ENCODE data around the gene PDE4D. TPM values are rescaled to one million over a fixed set of nuclear protein-coding genes. Genes with fewer than 3 reads are reported as not detected.

PDE4D gene
- total RNA-seq, 1 experiment from 2014 or later = 2.4 TPM

DNA sequence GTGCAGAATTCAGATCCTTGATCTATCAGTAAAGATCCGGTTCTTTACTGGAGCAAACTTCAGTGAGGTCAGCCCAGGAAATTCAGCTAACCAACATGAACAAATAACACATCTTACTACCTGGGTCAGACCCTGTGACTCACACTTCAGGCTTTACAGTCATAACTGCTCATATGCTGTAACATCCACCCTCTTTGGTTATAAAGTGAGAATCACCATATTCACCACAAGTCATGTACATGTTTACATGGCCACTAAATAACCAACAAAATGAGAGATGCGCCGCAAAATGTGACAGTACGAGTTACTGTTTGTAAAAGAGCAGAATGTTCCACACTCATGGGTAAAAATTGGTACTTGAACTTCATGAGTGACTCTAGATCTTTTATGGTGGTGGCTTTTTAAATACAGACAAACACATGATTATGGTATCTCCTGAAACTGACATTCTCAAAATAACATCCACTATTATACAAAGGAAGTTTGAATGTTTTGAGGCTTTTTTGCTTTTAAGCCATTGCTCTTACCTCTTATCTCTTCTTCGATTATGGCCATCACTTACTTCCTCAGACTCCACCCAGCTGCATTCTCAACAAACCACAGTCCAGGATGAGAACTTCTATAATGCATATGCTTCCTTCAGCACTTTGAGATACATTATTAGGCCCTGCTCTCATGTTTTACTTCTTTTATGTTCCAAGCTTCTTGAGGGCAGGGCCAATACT lies 794.1 kb downstream of the PDE4D start:
- in situ Hi-C loops (cut with HindIII; ENCODE audit: low pct_unique_long_range_greater_than_20kb, low sequenced_read_pairs) = no loop called here
- ChIA-PET CTCF (no interaction called here), POLR2A (no interaction called here)
- Histone ChIP-seq H3K36me3 (ENCODE audit: control insufficient read depth, insufficient read depth, low read length) (no peaks in the 10 kb centered on the region), H3K27ac (ENCODE audit: low read length) (no peak overlapping the region), H3K4me1 (ENCODE audit: control insufficient read depth, insufficient read depth, low read length) (no peaks in the 10 kb centered on the region), H3K27me3 (ENCODE audit: control insufficient read depth, insufficient read depth, low read length) (no peaks in the 10 kb centered on the region; the same call in 1 of the 2 replicates), H3K9me3 (ENCODE audit: control insufficient read depth, insufficient read depth, low read depth, low read length) (no peaks in the 10 kb centered on the region), H3K4me3 (ENCODE audit: low read depth in 2 of 2, low read length in 2 of 2) (no peak overlapping the region)
- no peak for TF ChIP-seq REST (IDR thresholded peaks at IDR 0.05; ENCODE audit: insufficient read depth in 1 of 2, low read depth in 2 of 2, low read length in 1 of 2)
- no peak for TF ChIP-seq POLR2AphosphoS5 (IDR thresholded peaks at IDR 0.05; ENCODE audit: low read depth, low read length)
- TF ChIP-seq TCF7L2 (IDR thresholded peaks at IDR 0.05; ENCODE audit: low read depth, low read length) = no peak
- no peak for TF ChIP-seq SIN3A (IDR thresholded peaks at IDR 0.05; ENCODE audit: borderline replicate concordance, insufficient read depth, low read depth, low read length)
- TF ChIP-seq CTCF (IDR thresholded peaks at IDR 0.05) = no peak
- BruUV-seq (replicated peaks) = no TSS peak
- DNase-seq (ENCODE audit: low read depth, low spot score) = peak; percentile 38
- intact Hi-C loops (cut with micrococcal nuclease; ENCODE audit: unreplicated experiment) = no loop called here
- ATAC-seq = no peak

DNA sequence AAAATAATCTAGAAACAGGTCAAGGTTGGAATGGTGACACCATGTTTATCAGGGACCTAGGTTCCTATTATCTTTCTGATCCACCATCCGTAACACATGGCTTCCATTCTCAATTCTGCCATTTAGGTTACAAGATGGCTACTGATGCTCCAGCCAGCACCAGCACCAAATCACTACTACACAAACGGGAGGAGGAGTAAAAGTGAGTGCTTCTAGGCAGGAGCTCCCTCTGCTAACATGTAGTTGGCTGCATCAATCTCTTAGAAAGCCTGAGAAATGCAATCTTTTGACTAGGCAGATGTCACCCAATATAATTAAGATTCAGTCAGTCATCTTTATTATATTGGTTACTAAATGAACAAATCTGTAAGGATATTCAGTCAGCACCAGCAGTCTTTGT lies 794.8 kb downstream of the PDE4D start:
- H3K27ac ChIP-seq (ENCODE audit: low read length) = no peak overlapping the region
- intact Hi-C loops (cut with micrococcal nuclease; ENCODE audit: unreplicated experiment) = no loop called here
- in situ Hi-C loops (cut with HindIII; ENCODE audit: low pct_unique_long_range_greater_than_20kb, low sequenced_read_pairs) = no loop called here
- no peak for TF ChIP-seq TCF7L2 (IDR thresholded peaks at IDR 0.05; ENCODE audit: low read depth, low read length)
- TF ChIP-seq SIN3A (IDR thresholded peaks at IDR 0.05; ENCODE audit: borderline replicate concordance, insufficient read depth, low read depth, low read length) = no peak
- no peak for TF ChIP-seq REST (IDR thresholded peaks at IDR 0.05; ENCODE audit: insufficient read depth in 1 of 2, low read depth in 2 of 2, low read length in 1 of 2)
- TF ChIP-seq CTCF (IDR thresholded peaks at IDR 0.05) = no peak
- no peak for TF ChIP-seq POLR2AphosphoS5 (IDR thresholded peaks at IDR 0.05; ENCODE audit: low read depth, low read length)
- no peak for DNase-seq (ENCODE audit: low read depth, low spot score)
- ATAC-seq = no peak
- no peaks in the 10 kb centered on the region for H3K9me3 ChIP-seq (ENCODE audit: control insufficient read depth, insufficient read depth, low read depth, low read length)
- no TSS peak for BruUV-seq (replicated peaks)
- no peak overlapping the region for H3K4me3 ChIP-seq (ENCODE audit: low read depth in 2 of 2, low read length in 2 of 2)
- POLR2A ChIA-PET = no interaction called here
- H3K27me3 ChIP-seq (ENCODE audit: control insufficient read depth, insufficient read depth, low read length) = no peaks in the 10 kb centered on the region; the same call in 1 of the 2 replicates
- CTCF ChIA-PET = no interaction called here
- no peaks in the 10 kb centered on the region for H3K4me1 ChIP-seq (ENCODE audit: control insufficient read depth, insufficient read depth, low read length)
- no peaks in the 10 kb centered on the region for H3K36me3 ChIP-seq (ENCODE audit: control insufficient read depth, insufficient read depth, low read length)
